Hepatocyte (in vitro differentiated cells): ENCODE measurements around the gene LBHD2.

Experiments
- CTCF ChIP-seq: fragments of 200-600 bp; sonication (generic); IDR thresholded peaks from 2 replicates; pipeline ENCODE4 v1.5.1; 2016; ENCODE audit warnings: antibody characterized with exemption, mild to moderate bottlenecking; ENCODE audit not compliant: poor library complexity
- EZH2 ChIP-seq: fragments of 200-600 bp; sonication (generic); IDR thresholded peaks from 2 replicates; pipeline ENCODE4 v1.6.1; 2016; ENCODE audit warnings: antibody characterized with exemption, mild to moderate bottlenecking, borderline replicate concordance
- EZH2phosphoT487 ChIP-seq: fragments of 200-600 bp; sonication (generic); IDR thresholded peaks from one replicate; pipeline ENCODE4 v1.6.1; 2018; ENCODE audit warnings: antibody characterized with exemption, mild to moderate bottlenecking, low read depth, moderate library complexity; ENCODE audit not compliant: unreplicated experiment, severe bottlenecking

GRCh38 chr14:103097244-103097993, 13.4 kb downstream of the LBHD2 start:
- TF ChIP-seq CTCF (no peak), EZH2 (no peak), EZH2phosphoT487 (no peak)
